ENCODE measurements around the gene RPL13.
A peak's percentile ranks its signal among the peaks of the same experiment; 100 is the strongest.
"Not testable (repeated sequence)": the region's sequence is repeated elsewhere in the genome, so short reads cannot be mapped to it uniquely, and the experiment has no call there.

Gene RPL13

DNA sequence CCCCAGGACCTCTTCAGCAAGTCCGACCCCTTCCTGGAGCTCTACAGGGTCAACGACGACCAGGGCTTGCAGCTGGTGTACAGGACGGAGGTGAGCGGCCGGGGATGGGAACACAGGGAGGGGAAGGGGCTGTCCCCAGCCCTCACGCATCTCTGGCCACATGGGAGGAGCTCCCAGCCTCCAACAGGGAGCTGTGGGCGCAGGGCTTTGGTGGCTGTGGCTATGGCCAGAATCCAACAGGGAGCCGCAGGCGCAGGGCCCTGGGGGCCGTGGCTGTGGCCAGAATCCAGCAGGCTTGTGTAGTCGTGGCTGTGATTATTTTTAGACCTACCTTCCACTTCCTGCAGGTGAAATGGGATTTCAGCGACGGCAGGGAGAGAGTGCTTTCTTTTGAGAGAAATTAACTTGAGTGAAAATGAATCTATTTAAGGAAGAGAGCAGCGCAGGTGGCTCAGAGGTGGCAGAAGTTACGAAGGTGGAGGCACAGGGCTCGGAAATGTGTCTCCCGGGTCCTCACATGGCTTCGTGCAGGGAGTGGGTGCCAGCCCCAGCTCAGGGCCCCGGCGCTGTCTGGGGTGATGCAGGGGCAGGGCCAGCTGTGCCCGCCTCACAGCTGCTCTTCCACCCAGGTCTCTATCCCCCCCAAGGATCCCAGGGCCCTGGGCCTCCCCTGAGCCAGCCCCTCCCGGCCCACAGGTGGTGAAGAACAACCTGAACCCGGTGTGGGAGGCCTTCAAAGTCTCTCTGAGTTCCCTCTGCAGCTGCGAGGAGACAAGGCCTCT, 24.5 kb downstream of the RPL13 start:
- no peak overlapping the region for H3K27ac ChIP-seq (ENCODE audit: low read length)
- peak overlapping the region; percentile 54; the same call in 1 of the 2 replicates for H3K4me2 ChIP-seq (ENCODE audit: low read depth, low read length)
- no peaks in the 10 kb centered on the region for H3F3A ChIP-seq (ENCODE audit: insufficient read depth, low read length)
- no peaks in the 10 kb centered on the region for H3K9me3 ChIP-seq (replicated peaks; ENCODE audit: insufficient read depth, low read length)
- no peak for TF ChIP-seq EZH2 (optimal IDR thresholded peaks at IDR 0.05; ENCODE audit: low read depth, low read length)
- TF ChIP-seq EZH2phosphoT487 (IDR thresholded peaks at IDR 0.05; ENCODE audit: low read length), result no peak
- TF ChIP-seq, protein P1, sequence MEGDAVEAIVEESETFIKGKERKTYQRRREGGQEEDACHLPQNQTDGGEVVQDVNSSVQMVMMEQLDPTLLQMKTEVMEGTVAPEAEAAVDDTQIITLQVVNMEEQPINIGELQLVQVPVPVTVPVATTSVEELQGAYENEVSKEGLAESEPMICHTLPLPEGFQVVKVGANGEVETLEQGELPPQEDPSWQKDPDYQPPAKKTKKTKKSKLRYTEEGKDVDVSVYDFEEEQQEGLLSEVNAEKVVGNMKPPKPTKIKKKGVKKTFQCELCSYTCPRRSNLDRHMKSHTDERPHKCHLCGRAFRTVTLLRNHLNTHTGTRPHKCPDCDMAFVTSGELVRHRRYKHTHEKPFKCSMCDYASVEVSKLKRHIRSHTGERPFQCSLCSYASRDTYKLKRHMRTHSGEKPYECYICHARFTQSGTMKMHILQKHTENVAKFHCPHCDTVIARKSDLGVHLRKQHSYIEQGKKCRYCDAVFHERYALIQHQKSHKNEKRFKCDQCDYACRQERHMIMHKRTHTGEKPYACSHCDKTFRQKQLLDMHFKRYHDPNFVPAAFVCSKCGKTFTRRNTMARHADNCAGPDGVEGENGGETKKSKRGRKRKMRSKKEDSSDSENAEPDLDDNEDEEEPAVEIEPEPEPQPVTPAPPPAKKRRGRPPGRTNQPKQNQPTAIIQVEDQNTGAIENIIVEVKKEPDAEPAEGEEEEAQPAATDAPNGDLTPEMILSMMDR (IDR thresholded peaks at IDR 0.05; ENCODE audit: low read length), result no peak
- H3K27me3 ChIP-seq (replicated peaks; ENCODE audit: insufficient read depth, low read length), result no peaks in the 10 kb centered on the region; the same call in 1 of the 2 replicates
- 0 out of 2 replicates have a peak, but pooled peaks cover 3% of the 10 kb centered on the region for H3K4me1 ChIP-seq (ENCODE audit: low read length)
- no peaks in the 10 kb centered on the region for H4K20me1 ChIP-seq (ENCODE audit: insufficient read depth, low read length)
- no peaks in the 10 kb centered on the region for H3K9me2 ChIP-seq (replicated peaks; ENCODE audit: insufficient read depth, low read length)
- H3K4me3 ChIP-seq (ENCODE audit: low read length), result no peak overlapping the region; the same call in 1 of the 2 replicates
- no peaks in the 10 kb centered on the region for H3K36me3 ChIP-seq (replicated peaks; ENCODE audit: insufficient read depth, low read length)
- no peak for DNase-seq
- no peak overlapping the region for H2AFZ ChIP-seq (ENCODE audit: low read length)
- no peak overlapping the region for H3K9ac ChIP-seq (ENCODE audit: low read length)
- no peaks in the 10 kb centered on the region for H3K79me2 ChIP-seq (ENCODE audit: low read length)

DNA sequence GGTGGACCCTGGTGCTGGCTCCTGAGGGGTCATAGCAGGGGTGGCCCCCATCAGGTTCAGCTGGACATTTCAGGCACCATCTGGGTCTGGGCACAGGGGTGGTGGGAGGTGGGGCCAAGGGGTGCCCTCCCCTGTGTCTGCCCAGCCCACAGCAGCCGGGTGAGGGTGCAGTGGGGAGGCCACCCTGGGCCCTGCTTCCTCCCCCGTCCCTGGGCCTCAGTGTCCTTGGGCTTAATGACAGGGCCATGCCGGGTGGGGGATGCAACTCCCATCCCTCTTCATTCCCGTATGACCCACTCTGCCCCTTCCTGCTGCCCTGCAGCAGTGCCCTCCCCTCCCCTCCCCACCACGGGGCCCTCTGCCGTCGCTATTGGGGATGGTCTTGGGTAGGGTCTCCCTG, 25.7 kb downstream of the RPL13 start:
- Histone ChIP-seq H3K9me2 (replicated peaks; ENCODE audit: insufficient read depth, low read length) (no peaks in the 10 kb centered on the region), H3K36me3 (replicated peaks; ENCODE audit: insufficient read depth, low read length) (no peaks in the 10 kb centered on the region), H3K79me2 (ENCODE audit: low read length) (no peaks in the 10 kb centered on the region), H3F3A (ENCODE audit: insufficient read depth, low read length) (no peaks in the 10 kb centered on the region), H2AFZ (ENCODE audit: low read length) (no peak overlapping the region), H3K4me1 (ENCODE audit: low read length) (0 out of 2 replicates have a peak, but pooled peaks cover 3% of the 10 kb centered on the region), H3K27ac (ENCODE audit: low read length) (no peak overlapping the region), H3K4me2 (ENCODE audit: low read depth, low read length) (no peak overlapping the region), H3K4me3 (ENCODE audit: low read length) (no peak overlapping the region), H3K9me3 (replicated peaks; ENCODE audit: insufficient read depth, low read length) (no peaks in the 10 kb centered on the region), H3K27me3 (replicated peaks; ENCODE audit: insufficient read depth, low read length) (no peaks in the 10 kb centered on the region; the same call in 1 of the 2 replicates), H4K20me1 (ENCODE audit: insufficient read depth, low read length) (no peaks in the 10 kb centered on the region), H3K9ac (ENCODE audit: low read length) (no peak overlapping the region)
- DNase-seq, result no peak
- TF ChIP-seq EZH2 (optimal IDR thresholded peaks at IDR 0.05; ENCODE audit: low read depth, low read length) (no peak), EZH2phosphoT487 (IDR thresholded peaks at IDR 0.05; ENCODE audit: low read length) (no peak)
- TF ChIP-seq, protein P1 (IDR thresholded peaks at IDR 0.05; ENCODE audit: low read length), result no peak

DNA sequence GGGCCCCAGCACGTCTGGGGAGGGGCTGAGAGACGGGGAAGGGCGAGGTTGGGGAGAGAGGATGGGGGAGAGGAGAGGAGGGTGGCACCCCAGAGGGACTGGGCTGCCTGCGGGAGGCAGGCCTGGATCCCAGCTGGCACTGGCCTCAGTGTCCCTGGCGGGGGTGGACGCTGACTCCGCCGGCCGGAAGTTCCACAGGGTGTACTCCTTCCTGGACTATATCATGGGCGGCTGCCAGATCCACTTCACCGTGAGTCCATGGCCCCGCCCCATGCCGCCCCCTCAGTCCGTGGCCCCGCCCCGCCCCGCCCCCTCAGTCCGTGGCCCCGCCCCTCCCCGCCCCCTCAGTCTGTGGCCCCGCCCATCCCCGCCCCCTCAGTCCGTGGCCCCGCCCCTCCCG, 26.4 kb downstream of the RPL13 start:
- Histone ChIP-seq H3K27ac (ENCODE audit: low read length) (no peak overlapping the region), H3K4me3 (ENCODE audit: low read length) (no peak overlapping the region), H3K27me3 (replicated peaks; ENCODE audit: insufficient read depth, low read length) (no peaks in the 10 kb centered on the region; the same call in 1 of the 2 replicates), H3K4me1 (ENCODE audit: low read length) (0 out of 2 replicates have a peak, but pooled peaks cover 3% of the 10 kb centered on the region), H3K9me2 (replicated peaks; ENCODE audit: insufficient read depth, low read length) (no peaks in the 10 kb centered on the region), H3K9ac (ENCODE audit: low read length) (no peak overlapping the region), H3F3A (ENCODE audit: insufficient read depth, low read length) (no peaks in the 10 kb centered on the region), H3K79me2 (ENCODE audit: low read length) (no peaks in the 10 kb centered on the region), H3K9me3 (replicated peaks; ENCODE audit: insufficient read depth, low read length) (no peaks in the 10 kb centered on the region), H2AFZ (ENCODE audit: low read length) (no peak overlapping the region), H4K20me1 (ENCODE audit: insufficient read depth, low read length) (no peaks in the 10 kb centered on the region), H3K36me3 (replicated peaks; ENCODE audit: insufficient read depth, low read length) (no peaks in the 10 kb centered on the region), H3K4me2 (ENCODE audit: low read depth, low read length) (no peak overlapping the region)
- no peak for DNase-seq
- TF ChIP-seq EZH2 (optimal IDR thresholded peaks at IDR 0.05; ENCODE audit: low read depth, low read length) (no peak), EZH2phosphoT487 (IDR thresholded peaks at IDR 0.05; ENCODE audit: low read length) (no peak)
- TF ChIP-seq, protein P1 (IDR thresholded peaks at IDR 0.05; ENCODE audit: low read length), result no peak

DNA sequence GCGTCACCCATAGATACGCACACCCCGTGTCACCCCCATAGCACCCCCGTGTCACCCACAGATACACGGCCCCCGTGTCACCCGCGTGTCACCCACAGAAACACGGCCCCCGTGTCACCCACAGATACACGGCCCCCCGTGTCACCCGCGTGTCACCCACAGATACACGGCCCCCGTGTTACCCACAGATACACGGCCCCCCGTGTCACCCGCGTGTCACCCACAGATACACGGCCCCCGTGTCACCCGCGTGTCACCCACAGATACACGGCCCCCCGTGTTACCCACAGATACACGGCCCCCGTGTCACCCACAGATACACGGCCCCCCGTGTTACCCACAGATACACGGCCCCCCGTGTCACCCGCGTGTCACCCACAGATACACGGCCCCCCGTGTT, 27.2 kb downstream of the RPL13 start:
- H3K4me1 ChIP-seq (ENCODE audit: low read length); H3K79me2 ChIP-seq (ENCODE audit: low read length); H3K36me3 ChIP-seq (replicated peaks; ENCODE audit: insufficient read depth, low read length); H3F3A ChIP-seq (ENCODE audit: insufficient read depth, low read length); H3K27ac ChIP-seq (ENCODE audit: low read length); H3K9me3 ChIP-seq (replicated peaks; ENCODE audit: insufficient read depth, low read length); H3K9me2 ChIP-seq (replicated peaks; ENCODE audit: insufficient read depth, low read length); H3K9ac ChIP-seq (ENCODE audit: low read length); H3K4me2 ChIP-seq (ENCODE audit: low read depth, low read length); H3K4me3 ChIP-seq (ENCODE audit: low read length); DNase-seq; H3K27me3 ChIP-seq (replicated peaks; ENCODE audit: insufficient read depth, low read length); H4K20me1 ChIP-seq (ENCODE audit: insufficient read depth, low read length); H2AFZ ChIP-seq (ENCODE audit: low read length): not testable (repeated sequence)

All from MM.1S (cell line).